HUES48 (cell line): ENCODE measurements around the gene NOB1.

Experiments used
- H3K27ac ChIP-seq: one replicate; pipeline ENCODE4 v1.7.0; 2013; ENCODE audit warnings: low read depth, low read length, inconsistent platforms
- H3K27me3 ChIP-seq: 2 replicates; pipeline ENCODE4 v1.6.1; 2013; ENCODE audit warnings: mild to moderate bottlenecking, low read length; ENCODE audit not compliant: control insufficient read depth, insufficient read depth
- H3K36me3 ChIP-seq: 2 replicates; pipeline ENCODE4 v1.6.1; 2013; ENCODE audit warnings: low read length; ENCODE audit not compliant: control insufficient read depth, insufficient read depth
- H3K4me1 ChIP-seq: 2 replicates; pipeline ENCODE4 v1.6.1; 2013; ENCODE audit warnings: mild to moderate bottlenecking, low read length; ENCODE audit not compliant: control insufficient read depth, insufficient read depth
- H3K4me3 ChIP-seq: 2 replicates; pipeline ENCODE4 v1.5.1; 2013; ENCODE audit warnings: mild to moderate bottlenecking, low read depth, low read length
- H3K9ac ChIP-seq: 2 replicates; pipeline ENCODE4 v1.6.1; 2013; ENCODE audit warnings: mild to moderate bottlenecking, low read depth, low read length, moderate library complexity
- H3K9me3 ChIP-seq: 2 replicates; pipeline ENCODE4 v1.6.1; 2013; ENCODE audit warnings: low read length; ENCODE audit not compliant: control insufficient read depth, insufficient read depth

NOB1 gene

GRCh38 chr16:69781118-69781517 is 26.4 kb upstream of the NOB1 start:
- 0 out of 2 replicates have a peak, but pooled peaks cover 3% of the 10 kb centered on the region for H3K36me3 ChIP-seq
- no peak overlapping the region for H3K4me3 ChIP-seq
- H3K9ac ChIP-seq, result no peak overlapping the region

GRCh38 chr16:69779724-69780123 is 25.0 kb upstream of the NOB1 start:
- H3K27me3 ChIP-seq, result no peaks in the 10 kb centered on the region
- H3K36me3 ChIP-seq, result 0 out of 2 replicates have a peak, but pooled peaks cover 3% of the 10 kb centered on the region
- peaks cover 4% of the 10 kb centered on the region; the same call in 1 of the 2 replicates for H3K4me1 ChIP-seq
- H3K9me3 ChIP-seq, result no peaks in the 10 kb centered on the region
- H3K4me3 ChIP-seq, result no peak overlapping the region
- no peak overlapping the region for H3K27ac ChIP-seq
- H3K9ac ChIP-seq, result no peak overlapping the region

More at GRCh38 chr16:69781118-69781517, 26.4 kb upstream of the NOB1 start:
- H3K4me1 ChIP-seq, result peaks cover 4% of the 10 kb centered on the region; the same call in 1 of the 2 replicates
- H3K27ac ChIP-seq, result no peak overlapping the region
- no peaks in the 10 kb centered on the region for H3K9me3 ChIP-seq
- H3K27me3 ChIP-seq, result no peaks in the 10 kb centered on the region

GRCh38 chr16:69775563-69775962 is 20.8 kb upstream of the NOB1 start:
- H3K27me3 ChIP-seq, result no peaks in the 10 kb centered on the region
- H3K27ac ChIP-seq, result no peak overlapping the region
- no peak overlapping the region for H3K4me3 ChIP-seq
- no peak overlapping the region for H3K9ac ChIP-seq
- no peaks in the 10 kb centered on the region for H3K4me1 ChIP-seq
- H3K36me3 ChIP-seq, result no peaks in the 10 kb centered on the region
- H3K9me3 ChIP-seq, result no peaks in the 10 kb centered on the region

- Histone ChIP-seq H3K36me3 (no peaks in the 10 kb centered on the region), H3K4me1 (no peaks in the 10 kb centered on the region), H3K27ac (no peak overlapping the region), H3K27me3 (no peaks in the 10 kb centered on the region), H3K9ac (no peak overlapping the region), H3K9me3 (no peaks in the 10 kb centered on the region), H3K4me3 (no peak overlapping the region)
These were observed 18.7 kb upstream of the NOB1 start for GRCh38 chr16:69773260-69773947.

- Histone ChIP-seq H3K4me1 (no peaks in the 10 kb centered on the region), H3K27ac (no peak overlapping the region), H3K9ac (no peak overlapping the region), H3K4me3 (no peak overlapping the region), H3K27me3 (no peaks in the 10 kb centered on the region), H3K9me3 (no peaks in the 10 kb centered on the region), H3K36me3 (no peaks in the 10 kb centered on the region)
These were observed 16.9 kb upstream of the NOB1 start for GRCh38 chr16:69771651-69771967.

- H3K27me3 ChIP-seq, result no peaks in the 10 kb centered on the region
- H3K27ac ChIP-seq, result no peak overlapping the region
- H3K4me1 ChIP-seq, result no peaks in the 10 kb centered on the region
- no peak overlapping the region for H3K9ac ChIP-seq
- no peaks in the 10 kb centered on the region for H3K36me3 ChIP-seq
- H3K4me3 ChIP-seq, result no peak overlapping the region
- H3K9me3 ChIP-seq, result no peaks in the 10 kb centered on the region
These were observed 14.7 kb upstream of the NOB1 start for GRCh38 chr16:69769404-69769803.

- H3K36me3 ChIP-seq, result no peaks in the 10 kb centered on the region
These were observed 13.9 kb upstream of the NOB1 start for GRCh38 chr16:69768666-69769065.

GRCh38 chr16:69767459-69768229 is 12.9 kb upstream of the NOB1 start:
- H3K27me3 ChIP-seq, result no peaks in the 10 kb centered on the region
- peaks cover 5% of the 10 kb centered on the region; the same call in 1 of the 2 replicates for H3K4me1 ChIP-seq
- no peaks in the 10 kb centered on the region for H3K36me3 ChIP-seq
- no peak overlapping the region for H3K27ac ChIP-seq
- no peaks in the 10 kb centered on the region for H3K9me3 ChIP-seq
- H3K4me3 ChIP-seq, result no peak overlapping the region
- no peak overlapping the region for H3K9ac ChIP-seq

More at GRCh38 chr16:69768666-69769065, 13.9 kb upstream of the NOB1 start:
- Histone ChIP-seq H3K27me3 (no peaks in the 10 kb centered on the region), H3K27ac (no peak overlapping the region), H3K4me1 (no peaks in the 10 kb centered on the region), H3K4me3 (no peak overlapping the region), H3K9ac (no peak overlapping the region), H3K9me3 (no peaks in the 10 kb centered on the region)

GRCh38 chr16:69763599-69763942 is 8.8 kb upstream of the NOB1 start:
- no peaks in the 10 kb centered on the region for H3K36me3 ChIP-seq
- no peaks in the 10 kb centered on the region for H3K9me3 ChIP-seq
- H3K4me1 ChIP-seq, result peaks cover 5% of the 10 kb centered on the region; the same call in 1 of the 2 replicates
- no peak overlapping the region for H3K9ac ChIP-seq
- H3K4me3 ChIP-seq, result peak overlapping the region; percentile 99; the same call in 1 of the 2 replicates
- no peak overlapping the region for H3K27ac ChIP-seq
- H3K27me3 ChIP-seq, result no peaks in the 10 kb centered on the region

GRCh38 chr16:69762814-69763598 is 8.3 kb upstream of the NOB1 start:
- H3K27ac ChIP-seq, result peak overlapping the region; percentile 92
- peak overlapping the region; percentile 91 for H3K9ac ChIP-seq

More at GRCh38 chr16:69762814-69763598, 8.3 kb upstream of the NOB1 start:
- Histone ChIP-seq H3K4me1 (peaks cover 5% of the 10 kb centered on the region; the same call in 1 of the 2 replicates), H3K9me3 (no peaks in the 10 kb centered on the region), H3K36me3 (no peaks in the 10 kb centered on the region), H3K4me3 (peak overlapping the region; percentile 99), H3K27me3 (no peaks in the 10 kb centered on the region)
